HepG2 (cell line): ENCODE data around the gene CAMTA1.

Experiments
- BRCA1 ChIP-seq: sonication (generic); formaldehyde crosslinking; IDR thresholded peaks from 2 replicates; pipeline ENCODE4 v1.4.0; 2020; ENCODE audit warnings: missing genetic modification reagents
- MAFK ChIP-seq, 2 experiments: IDR thresholded peaks in 1 of 2; conservative IDR thresholded peaks in 1 of 2; 2 replicates each; pipeline ENCODE4 v1.6.1; 2011; ENCODE audit warnings: improper control_type of control experiment in 2 of 2, low read length in 2 of 2
- TBL1XR1 ChIP-seq: fragments of 150-350 bp; IDR thresholded peaks from 2 replicates; pipeline ENCODE4 v1.6.1; 2014; ENCODE audit warnings: borderline replicate concordance, low read length; ENCODE audit not compliant: partially characterized antibody
- ZBTB7A ChIP-seq: sonication (generic); formaldehyde crosslinking; IDR thresholded peaks from 2 replicates; pipeline ENCODE4 v1.8.0; 2022; ENCODE audit warnings: mild to moderate bottlenecking, missing genetic modification reagents
- ZNF232 ChIP-seq: sonication (generic); formaldehyde crosslinking; IDR thresholded peaks from 2 replicates; pipeline ENCODE4 v1.4.0; 2020; ENCODE audit warnings: missing genetic modification reagents, borderline replicate concordance
- ZNF430 ChIP-seq: sonication (generic); formaldehyde crosslinking; IDR thresholded peaks from 2 replicates; pipeline ENCODE4 v1.9.0; 2021; ENCODE audit warnings: mild to moderate bottlenecking, missing genetic modification reagents
- TF ChIP-seq, protein P1 (sequence below): sonication (generic); formaldehyde crosslinking; conservative IDR thresholded peaks from 2 replicates; pipeline ENCODE4 v1.4.0; 2020; ENCODE audit warnings: missing genetic modification reagents
- TF ChIP-seq, protein P2 (sequence below): sonication (generic); formaldehyde crosslinking; IDR thresholded peaks from 2 replicates; pipeline ENCODE4 v1.4.0; 2020; ENCODE audit warnings: missing genetic modification reagents, borderline replicate concordance
- TF ChIP-seq, protein P3 (sequence below): conservative IDR thresholded peaks from 2 replicates; pipeline ENCODE4 v1.6.1; 2018; ENCODE audit warnings: missing genetic modification reagents
- TF ChIP-seq, protein P4 (sequence below): IDR thresholded peaks from 2 replicates; pipeline ENCODE4 v1.6.1; 2018; ENCODE audit warnings: missing genetic modification reagents

DNA sequence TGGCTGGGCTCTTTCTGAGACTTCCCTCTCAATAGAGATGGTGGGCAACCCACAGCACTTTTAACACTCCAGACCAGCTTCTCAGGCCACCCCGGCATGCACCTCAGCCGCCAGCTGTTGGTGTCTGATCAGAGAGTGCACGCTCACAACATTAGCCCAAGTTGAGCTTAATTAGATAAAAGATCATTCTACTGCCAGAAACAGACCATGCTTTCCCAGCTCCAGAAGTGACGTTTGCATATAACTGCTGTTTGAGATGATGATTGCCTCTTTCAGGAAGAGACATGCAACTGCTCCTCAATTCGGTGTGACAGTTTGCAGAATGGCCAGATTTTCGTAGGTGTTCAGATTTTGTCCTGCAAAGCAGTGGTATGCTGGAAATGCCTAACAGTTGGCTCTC lies 700.6 kb downstream of the CAMTA1 start:
- TF ChIP-seq MAFK (conservative IDR thresholded peaks at IDR 0.05 in 1 of 2, IDR thresholded peaks at IDR 0.05 in 1 of 2; ENCODE audit: low read length in 2 of 2) (no peak), TBL1XR1 (no peak), BRCA1 (CRISPR knock-in tag) (no peak), ZNF430 (CRISPR knock-in tag) (no peak), ZNF232 (CRISPR knock-in tag) (no peak), ZBTB7A (no peak)
- TF ChIP-seq, protein P1, sequence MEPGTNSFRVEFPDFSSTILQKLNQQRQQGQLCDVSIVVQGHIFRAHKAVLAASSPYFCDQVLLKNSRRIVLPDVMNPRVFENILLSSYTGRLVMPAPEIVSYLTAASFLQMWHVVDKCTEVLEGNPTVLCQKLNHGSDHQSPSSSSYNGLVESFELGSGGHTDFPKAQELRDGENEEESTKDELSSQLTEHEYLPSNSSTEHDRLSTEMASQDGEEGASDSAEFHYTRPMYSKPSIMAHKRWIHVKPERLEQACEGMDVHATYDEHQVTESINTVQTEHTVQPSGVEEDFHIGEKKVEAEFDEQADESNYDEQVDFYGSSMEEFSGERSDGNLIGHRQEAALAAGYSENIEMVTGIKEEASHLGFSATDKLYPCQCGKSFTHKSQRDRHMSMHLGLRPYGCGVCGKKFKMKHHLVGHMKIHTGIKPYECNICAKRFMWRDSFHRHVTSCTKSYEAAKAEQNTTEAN (CRISPR knock-in tag): no peak
- TF ChIP-seq, protein P2, sequence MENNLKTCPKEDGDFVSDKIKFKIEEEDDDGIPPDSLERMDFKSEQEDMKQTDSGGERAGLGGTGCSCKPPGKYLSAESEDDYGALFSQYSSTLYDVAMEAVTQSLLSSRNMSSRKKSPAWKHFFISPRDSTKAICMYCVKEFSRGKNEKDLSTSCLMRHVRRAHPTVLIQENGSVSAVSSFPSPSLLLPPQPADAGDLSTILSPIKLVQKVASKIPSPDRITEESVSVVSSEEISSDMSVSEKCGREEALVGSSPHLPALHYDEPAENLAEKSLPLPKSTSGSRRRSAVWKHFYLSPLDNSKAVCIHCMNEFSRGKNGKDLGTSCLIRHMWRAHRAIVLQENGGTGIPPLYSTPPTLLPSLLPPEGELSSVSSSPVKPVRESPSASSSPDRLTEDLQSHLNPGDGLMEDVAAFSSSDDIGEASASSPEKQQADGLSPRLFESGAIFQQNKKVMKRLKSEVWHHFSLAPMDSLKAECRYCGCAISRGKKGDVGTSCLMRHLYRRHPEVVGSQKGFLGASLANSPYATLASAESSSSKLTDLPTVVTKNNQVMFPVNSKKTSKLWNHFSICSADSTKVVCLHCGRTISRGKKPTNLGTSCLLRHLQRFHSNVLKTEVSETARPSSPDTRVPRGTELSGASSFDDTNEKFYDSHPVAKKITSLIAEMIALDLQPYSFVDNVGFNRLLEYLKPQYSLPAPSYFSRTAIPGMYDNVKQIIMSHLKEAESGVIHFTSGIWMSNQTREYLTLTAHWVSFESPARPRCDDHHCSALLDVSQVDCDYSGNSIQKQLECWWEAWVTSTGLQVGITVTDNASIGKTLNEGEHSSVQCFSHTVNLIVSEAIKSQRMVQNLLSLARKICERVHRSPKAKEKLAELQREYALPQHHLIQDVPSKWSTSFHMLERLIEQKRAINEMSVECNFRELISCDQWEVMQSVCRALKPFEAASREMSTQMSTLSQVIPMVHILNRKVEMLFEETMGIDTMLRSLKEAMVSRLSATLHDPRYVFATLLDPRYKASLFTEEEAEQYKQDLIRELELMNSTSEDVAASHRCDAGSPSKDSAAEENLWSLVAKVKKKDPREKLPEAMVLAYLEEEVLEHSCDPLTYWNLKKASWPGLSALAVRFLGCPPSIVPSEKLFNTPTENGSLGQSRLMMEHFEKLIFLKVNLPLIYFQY (CRISPR knock-in tag): no peak
- TF ChIP-seq, protein P3, sequence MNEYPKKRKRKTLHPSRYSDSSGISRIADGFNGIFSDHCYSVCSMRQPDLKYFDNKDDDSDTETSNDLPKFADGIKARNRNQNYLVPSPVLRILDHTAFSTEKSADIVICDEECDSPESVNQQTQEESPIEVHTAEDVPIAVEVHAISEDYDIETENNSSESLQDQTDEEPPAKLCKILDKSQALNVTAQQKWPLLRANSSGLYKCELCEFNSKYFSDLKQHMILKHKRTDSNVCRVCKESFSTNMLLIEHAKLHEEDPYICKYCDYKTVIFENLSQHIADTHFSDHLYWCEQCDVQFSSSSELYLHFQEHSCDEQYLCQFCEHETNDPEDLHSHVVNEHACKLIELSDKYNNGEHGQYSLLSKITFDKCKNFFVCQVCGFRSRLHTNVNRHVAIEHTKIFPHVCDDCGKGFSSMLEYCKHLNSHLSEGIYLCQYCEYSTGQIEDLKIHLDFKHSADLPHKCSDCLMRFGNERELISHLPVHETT (CRISPR knock-in tag): no peak
- TF ChIP-seq, protein P4, sequence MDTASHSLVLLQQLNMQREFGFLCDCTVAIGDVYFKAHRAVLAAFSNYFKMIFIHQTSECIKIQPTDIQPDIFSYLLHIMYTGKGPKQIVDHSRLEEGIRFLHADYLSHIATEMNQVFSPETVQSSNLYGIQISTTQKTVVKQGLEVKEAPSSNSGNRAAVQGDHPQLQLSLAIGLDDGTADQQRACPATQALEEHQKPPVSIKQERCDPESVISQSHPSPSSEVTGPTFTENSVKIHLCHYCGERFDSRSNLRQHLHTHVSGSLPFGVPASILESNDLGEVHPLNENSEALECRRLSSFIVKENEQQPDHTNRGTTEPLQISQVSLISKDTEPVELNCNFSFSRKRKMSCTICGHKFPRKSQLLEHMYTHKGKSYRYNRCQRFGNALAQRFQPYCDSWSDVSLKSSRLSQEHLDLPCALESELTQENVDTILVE: no peak
